ENCODE measurements around the gene FASTKD2.

FASTKD2 gene

DNA sequence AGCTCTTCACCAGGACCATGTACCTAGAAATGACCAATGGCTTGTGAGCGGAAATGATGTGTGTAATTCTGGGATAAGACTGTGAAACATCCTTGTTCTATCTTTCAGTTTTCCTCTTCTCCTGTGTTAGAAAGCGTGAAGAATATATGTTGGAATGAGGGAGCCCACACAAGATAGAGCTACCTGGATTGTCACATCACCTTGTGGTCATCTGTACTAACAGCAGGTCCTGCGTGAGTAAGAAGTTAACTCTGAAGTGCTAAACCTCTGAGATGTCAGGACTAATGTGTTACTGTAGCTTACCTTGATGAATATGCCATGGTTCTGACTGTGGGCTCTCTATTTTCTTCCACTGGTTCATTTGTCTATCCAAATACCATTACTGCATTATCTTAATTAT is 75.6 kb downstream of the FASTKD2 start:
- DNase-seq = no peak
